HG02678 (cell line): ENCODE results near the gene RPL36AL.
"Not testable (repeated sequence)": the region's sequence is repeated elsewhere in the genome, so short reads cannot be mapped to it uniquely, and the experiment has no call there.

ENCODE experiments used
- ATAC-seq: cut with Tn5 transposase; IDR thresholded peaks from one replicate; pipeline ENCODE4 v1.9.1; 2021; ENCODE audit warnings: mild to moderate bottlenecking, moderate library complexity; ENCODE audit not compliant: unreplicated experiment

The RPL36AL gene

DNA sequence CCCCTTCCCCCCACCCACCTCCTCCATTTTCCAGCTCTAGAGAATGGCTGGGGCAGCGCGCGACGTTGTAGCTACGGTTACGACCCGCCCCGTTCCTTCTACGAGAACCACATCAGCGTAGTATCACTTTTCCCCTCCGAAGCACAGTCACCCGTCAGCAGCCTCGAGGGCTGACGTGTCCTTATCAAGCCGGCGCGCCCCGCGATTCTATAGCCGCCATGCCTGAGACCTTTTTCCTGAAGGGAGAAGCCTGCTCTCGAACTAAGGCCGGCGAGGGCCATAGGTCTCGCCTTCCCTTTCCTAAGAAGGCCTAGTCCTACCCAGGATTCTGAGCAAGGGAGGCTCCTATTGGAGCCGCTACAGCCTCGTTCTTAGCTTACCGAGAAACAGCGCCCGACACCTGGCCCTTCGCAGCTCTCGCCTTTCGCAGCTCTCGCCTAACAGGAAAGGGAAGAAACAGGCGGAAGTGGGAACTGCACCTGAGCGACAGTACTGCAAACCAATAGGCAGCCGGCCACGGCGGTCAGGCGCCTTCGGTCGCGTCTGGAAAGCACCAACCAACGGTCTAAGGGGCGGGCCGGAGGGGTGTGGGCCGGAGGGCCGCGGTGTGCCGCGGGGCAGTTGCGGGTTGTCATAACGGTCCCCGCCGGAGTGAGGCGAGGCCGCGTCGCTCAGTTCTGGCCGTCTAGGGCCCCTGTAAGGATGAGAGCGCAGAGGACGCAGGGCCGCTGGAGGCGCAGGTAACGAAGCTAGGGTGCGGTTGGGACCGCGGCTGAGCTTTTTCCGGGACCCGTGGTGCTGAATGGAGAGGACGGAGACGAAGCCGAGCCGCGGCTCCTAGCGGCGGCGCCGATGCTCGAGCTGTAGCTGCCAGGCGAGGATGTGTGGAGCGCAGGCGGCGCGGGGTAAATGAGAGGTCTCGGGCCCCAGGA lies at the start of gene RPL36AL, which contains the start of gene MGAT2:
RPL36AL (minus strand) TSS at position 445 of the 932 bp plus-strand sequence. CDS start 1,522 bp downstream, outside the sequence.
MGAT2 (plus strand) TSS at position 618 of the 932 bp plus-strand sequence. CDS start 470 bp downstream, outside the sequence.
- ATAC-seq: peak; percentile 94

DNA sequence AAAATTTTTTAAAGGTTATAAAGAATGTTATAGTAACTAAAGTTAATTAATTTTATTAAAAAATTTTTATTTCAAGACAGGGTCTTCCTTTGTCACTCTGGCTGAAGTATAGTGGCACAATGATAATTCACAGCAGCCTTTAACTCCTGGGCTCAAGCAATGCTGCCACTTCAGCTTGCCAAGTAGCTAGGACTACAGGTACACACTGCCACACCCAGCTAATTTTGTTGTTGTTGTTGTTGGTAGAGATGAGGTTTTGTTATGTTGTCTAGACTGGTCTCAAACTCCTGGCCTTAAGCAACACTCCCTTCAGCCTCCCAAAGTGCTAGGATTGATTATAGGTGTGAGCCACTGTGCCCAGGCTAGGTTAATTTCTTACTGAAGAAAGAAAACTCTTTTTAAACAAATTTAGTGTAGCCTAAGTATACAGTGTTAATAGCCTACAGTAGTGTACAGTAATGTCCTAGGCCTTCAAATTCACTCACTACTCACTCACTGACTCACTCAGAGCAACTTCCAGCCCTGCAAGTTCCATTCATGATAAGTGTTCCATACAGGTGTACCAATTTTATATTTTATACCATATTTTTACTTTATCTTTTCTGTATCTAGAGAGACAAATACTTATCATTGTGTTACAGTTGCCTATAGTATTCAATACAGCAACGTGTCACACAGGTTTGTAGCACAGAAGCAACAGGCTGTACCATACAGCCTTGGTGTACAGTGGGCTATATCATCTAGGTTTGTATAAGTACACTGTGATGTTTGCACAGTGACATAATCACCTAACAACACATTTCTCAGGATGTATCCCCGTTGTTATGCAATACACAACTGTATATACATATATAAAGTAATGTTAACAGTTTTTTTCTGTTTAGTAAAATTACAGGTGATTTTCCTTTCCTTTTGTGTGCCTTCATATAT lies 39.4 kb upstream of the RPL36AL start:
- no peak for ATAC-seq

DNA sequence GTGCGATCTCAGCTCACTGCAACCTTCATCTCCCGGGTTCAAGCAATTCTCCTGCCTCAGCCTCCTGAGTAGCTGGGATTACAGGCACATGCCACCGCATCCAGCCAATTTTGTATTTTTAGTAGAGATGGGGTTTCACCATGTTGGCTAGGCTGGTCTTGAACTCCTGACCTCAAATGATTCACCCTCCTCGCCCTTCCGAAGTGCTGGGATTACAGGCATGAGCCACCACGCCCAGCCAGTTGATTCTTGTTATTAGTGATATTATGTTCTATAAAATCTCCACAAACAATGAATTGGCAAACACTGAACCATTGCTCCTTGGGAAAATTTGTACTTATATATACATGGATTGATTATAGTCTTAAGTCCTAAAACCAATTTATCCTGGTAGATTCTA lies 37.1 kb upstream of the RPL36AL start:
- ATAC-seq: not testable (repeated sequence)

GRCh38 chr14:49654511-49654910 lies 34.1 kb upstream of the RPL36AL start:
- no peak for ATAC-seq

- no peak for ATAC-seq
These were observed 33.1 kb upstream of the RPL36AL start for GRCh38 chr14:49653508-49653907.

DNA sequence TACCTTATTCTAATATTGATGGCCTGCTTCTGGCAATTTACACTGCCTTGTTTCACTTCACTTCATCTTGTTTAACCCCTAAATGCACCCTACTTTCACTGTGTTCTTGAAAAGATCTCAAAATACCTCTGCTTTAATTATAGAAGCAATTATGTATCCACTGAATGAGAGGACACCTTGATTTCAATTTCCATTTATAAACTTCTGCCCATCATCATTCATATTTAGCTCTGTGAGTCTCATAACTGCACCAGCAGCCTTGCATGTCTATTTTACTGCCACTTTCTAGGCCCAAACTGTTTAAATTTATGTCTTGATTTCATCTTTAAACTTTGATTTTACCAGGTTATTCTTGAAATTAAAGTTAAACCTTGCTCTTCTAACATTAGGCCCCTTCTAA lies 21.7 kb upstream of the RPL36AL start:
- no peak for ATAC-seq

GRCh38 chr14:49641697-49642129 lies 21.3 kb upstream of the RPL36AL start:
- no peak for ATAC-seq

DNA sequence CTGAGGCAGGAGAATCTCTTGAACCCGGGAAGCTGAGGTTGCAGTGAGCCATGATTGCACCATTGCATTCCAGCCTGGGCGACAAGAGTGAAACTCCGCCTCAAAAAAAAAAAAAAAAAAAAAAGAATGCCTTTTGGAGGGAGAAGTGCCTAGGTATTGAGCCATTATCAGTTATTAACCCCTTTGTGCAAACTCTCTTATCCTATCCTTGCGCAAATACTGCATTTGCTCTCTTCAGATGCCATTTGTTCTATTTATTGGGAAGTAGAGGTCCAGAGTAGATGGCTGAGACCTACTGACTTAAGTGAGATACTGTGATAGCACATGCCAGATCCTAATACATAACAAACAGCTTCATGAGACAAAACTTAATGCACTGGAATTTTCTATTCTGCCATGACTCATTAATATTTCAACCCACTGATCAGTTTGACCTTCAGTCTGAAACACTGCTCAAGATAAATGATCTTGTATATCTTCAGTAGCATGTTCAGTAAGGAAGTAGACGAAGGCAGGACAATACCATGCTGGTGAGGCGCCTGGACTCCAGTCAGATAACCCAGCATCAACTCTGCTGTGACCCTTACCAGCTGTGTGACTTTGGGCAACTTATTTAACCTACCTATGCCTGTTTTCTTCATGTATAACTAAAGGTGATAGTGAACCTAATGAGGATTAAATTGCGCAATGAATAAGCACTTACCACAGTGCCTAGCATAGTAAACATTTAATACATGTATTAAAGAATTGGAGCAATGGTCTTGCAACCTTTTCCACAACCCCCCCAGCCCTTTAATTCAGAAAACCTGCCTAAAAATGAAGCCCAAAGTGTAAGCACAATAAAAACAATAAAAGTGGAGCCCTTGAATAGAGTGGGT lies 20.4 kb upstream of the RPL36AL start:
- ATAC-seq: no peak

GRCh38 chr14:49637534-49638078 lies 17.2 kb upstream of the RPL36AL start:
- ATAC-seq: no peak

GRCh38 chr14:49636866-49637265 lies 16.4 kb upstream of the RPL36AL start:
- ATAC-seq: no peak

- ATAC-seq: peak; percentile 25
These were observed 14.3 kb upstream of the RPL36AL start, which contains the start of gene DNAAF2 for GRCh38 chr14:49634547-49635334. DNAAF2 (minus strand) TSS chr14:49635244; CDS start chr14:49635149, 95 bp downstream.

GRCh38 chr14:49633640-49634546 lies 13.5 kb upstream of the RPL36AL start:
- ATAC-seq: peak; percentile 78

GRCh38 chr14:49623941-49624839 lies 3.8 kb upstream of the RPL36AL start:
- no peak for ATAC-seq

DNA sequence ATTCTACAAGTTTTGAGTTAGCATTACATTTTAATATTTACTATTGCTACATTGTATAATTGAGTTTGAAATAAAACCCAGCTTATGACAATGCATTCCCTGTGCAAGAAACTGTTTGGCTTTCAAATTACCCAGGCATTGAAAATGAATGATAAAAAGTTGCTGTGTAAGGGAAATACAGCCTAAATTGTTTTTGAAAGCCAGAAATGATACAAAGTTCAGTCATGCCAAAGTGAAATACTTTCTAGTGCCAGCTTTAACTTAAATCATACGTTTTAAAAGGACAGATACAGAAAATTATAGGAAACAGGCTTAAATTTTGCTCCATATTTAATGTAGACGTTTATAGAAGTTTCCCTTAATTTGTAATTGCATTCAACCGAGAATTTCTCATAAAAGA lies 3.0 kb upstream of the RPL36AL start:
- no peak for ATAC-seq

GRCh38 chr14:49622022-49622607 lies 1.7 kb upstream of the RPL36AL start:
- no peak for ATAC-seq

GRCh38 chr14:49621114-49621881 lies 872 bp upstream of the RPL36AL start:
- peak; percentile 31 for ATAC-seq
